Hindlimb muscle (tissue), 1 donor: Measurements from ENCODE around the gene MSI2. TPM values are rescaled to one million over a fixed set of nuclear protein-coding genes. Genes with fewer than 3 reads are reported as not detected.

Experiments
- DNase-seq: peaks from one replicate; pipeline ENCODE4 v3.0.0-alpha.2; 2013
- polyA plus RNA-seq: library from polyadenylated mRNA; unstranded; fragments of 120-200 nt; gene quantifications from one replicate; pipeline ENCODE4 v1.2.1, GENCODE V29; 2013; ENCODE audit not compliant: insufficient read length

The MSI2 gene
- polyA plus RNA-seq, 1 donor: 33.6 TPM

DNA sequence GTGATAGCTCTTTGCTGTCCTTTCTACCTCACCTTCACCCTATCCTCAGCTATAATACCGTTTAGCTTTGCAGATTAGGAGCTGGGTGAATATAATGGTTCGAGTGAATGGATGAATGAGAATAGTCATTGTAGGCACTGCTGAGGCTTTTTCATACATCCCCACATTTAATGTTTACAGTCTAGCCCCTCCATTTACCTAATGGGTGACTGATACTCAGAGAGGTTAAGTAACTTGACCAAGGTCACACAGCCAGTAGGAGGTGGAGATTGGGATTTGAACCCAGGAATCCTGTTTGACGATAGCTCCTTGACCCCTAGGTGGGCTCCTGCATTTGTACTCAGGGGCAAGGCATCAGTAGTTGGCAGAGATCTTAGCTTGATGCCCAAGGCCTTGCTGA is 293.1 kb downstream of the MSI2 start:
- DNase-seq: no peak

GRCh38 chr17:57550016-57550415 is 293.7 kb downstream of the MSI2 start:
- no peak for DNase-seq

DNA sequence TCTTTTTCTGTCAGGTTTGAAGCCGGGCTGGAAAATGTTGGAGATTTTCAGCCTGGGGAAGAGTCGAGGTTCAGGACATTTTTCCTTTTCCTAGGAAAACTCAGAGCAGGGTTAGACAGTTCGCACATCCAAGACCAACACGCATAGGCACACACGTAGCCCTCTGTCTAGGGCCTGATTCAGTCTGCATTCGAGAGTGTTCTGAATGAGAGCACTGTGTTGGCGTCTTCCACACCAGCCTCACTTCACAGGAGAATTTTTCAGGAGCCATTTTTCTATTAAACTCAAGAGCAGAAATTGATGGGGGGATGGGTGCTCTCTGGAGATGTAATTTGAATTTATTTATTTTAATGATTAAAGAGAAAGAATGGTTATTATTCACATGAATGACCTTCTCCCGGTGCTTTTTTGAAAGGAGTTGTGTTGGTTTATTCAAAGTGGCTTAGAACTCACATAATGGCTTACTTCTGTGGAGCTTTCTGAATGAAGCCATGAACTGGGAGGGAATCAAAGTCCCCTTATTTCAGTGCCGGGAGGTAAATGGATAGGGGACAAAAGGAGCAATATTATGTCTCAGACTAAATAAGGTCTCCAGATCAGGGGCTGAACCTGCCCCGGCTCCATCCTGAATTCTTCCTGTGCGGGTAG is 294.5 kb downstream of the MSI2 start:
- no peak for DNase-seq

DNA sequence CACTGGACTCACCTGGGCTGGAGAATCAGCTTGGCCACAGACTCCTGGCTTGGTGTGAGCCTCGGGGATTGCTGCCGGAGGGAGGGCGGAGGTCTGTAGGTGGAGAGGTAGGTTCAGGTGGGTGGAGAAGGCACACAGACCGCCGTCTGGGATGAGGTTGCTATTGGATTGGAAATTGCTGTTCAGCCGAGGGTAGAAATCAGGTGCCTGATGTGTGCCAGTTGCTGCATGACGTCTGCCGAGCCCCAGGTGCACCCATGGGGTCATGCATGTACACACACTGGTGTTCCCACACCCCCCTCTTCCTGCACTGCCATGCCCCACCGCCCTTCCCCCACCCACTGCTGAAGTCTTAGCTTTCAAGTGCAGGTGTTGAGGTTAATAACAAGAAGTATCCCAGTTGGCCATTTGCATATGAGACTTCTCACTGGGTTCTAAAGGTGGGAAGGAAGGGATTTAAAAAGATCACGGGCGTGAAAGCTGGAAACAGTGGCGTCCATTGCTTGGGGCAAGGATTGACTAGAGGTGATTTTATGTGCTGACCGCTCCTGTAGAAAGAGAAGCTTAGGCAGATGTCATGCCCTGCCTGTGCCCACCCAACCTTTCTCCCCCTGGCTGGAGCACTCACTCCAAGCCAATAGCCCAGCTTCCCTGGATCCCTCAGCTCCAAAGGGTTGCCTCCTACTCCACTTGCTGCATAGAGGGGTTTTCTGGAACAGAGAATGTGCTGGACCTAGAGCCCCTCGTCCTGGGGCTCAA is 295.2 kb downstream of the MSI2 start:
- DNase-seq: no peak

DNA sequence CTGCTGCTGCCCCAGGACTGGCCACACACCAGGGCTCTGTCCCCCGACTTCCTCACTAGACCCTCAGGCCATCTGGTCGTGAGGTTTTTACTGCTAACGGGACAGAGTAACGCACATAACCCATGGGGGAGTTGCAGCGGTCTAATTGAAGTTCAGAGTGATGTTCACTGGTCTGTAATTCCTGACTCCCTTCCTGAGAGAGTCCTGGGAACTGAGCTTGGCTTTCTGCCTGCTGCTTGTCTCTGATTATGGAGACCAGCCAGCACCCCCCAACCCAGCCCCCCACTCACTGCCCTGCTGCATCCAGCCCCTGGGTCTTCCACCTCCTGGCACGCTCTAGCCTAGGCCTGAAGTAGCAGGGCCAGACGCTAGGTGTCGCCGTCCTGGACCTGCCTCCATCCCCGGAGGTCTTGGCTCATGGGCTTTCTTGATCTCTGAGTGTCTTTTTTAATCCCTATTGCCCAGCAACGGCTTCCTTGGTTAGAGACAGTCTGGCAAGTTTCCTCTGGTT is 295.8 kb downstream of the MSI2 start:
- DNase-seq: no peak

- no peak for DNase-seq
Observed at GRCh38 chr17:57553526-57553925, 297.2 kb downstream of the MSI2 start.

DNA sequence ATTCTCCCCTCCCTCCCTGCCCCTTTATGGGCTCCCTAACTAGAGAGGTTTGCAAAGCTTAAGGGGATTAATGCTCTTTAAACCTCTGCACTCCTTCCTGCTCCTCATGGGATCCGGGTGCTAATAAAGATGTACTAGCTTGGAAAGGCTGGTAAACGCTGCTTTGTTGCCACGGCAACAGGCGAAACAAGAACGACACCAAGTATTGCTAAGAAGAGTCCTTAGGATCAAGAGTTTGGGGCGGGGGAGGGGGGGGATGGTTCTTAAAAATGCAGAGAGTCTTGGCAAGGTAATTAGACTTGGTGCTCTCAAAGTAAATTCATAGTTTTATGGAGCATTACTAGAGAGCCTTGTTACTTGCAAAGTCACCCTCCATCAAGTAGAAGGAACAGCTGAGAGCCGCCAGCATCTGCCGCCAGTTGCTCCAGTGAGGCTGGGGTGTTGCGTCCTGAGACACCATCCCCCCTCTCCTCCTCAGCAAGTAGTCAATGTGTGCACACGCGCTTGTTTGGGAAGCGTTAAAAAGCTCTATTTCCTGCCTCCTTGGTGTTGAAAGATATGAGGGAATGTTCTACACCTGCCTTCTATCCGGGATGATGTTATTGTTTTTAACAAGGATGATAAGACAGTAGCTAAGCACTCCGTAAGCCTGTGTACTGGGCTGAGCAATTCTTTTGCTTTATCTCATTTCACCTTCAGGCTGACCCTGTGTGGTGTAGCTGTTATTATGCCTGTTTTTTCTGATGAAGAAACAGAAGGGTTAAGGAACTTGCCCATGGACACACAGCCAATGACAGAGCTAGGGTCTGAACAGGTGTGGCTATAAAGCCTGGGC is 297.9 kb downstream of the MSI2 start:
- DNase-seq: no peak

DNA sequence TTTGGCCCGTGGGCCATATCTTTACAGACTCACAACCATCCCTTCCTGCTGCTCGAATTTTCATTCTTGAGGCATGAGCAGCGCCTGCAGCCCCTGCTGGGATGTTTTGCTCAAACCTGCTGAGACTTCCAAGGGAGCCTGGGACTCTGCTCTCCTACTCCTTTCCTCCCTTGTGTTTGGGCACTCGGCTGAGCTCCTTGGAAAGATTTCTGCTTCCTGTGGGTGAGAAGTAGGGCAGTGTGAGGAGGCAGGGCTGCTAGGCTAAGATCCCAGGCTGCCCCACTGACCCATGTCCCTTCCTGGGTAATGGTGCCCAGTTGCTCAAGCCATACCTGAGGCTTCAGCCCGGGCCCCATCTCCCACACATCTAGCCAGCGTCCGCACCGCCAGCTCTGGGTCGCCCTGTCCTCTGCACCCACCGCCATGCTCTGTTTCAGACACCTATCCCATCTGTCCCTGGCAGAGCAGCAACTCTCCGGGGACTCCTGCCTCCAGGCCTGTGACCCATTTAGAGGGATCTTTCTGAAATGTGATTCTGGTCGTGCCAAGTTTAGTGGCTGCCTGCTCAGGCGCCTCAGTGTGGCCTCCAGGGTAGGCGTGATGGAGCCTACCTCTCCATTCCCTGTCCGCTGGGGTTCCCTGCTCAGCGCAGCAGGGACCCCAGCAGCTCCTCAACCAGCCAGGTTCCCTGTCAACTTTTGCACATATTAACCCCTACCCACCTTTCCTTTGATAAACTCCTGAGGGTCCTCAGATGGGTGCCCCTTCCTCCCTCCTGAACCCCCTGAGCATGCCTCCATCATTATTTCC is 298.7 kb downstream of the MSI2 start:
- no peak for DNase-seq

DNA sequence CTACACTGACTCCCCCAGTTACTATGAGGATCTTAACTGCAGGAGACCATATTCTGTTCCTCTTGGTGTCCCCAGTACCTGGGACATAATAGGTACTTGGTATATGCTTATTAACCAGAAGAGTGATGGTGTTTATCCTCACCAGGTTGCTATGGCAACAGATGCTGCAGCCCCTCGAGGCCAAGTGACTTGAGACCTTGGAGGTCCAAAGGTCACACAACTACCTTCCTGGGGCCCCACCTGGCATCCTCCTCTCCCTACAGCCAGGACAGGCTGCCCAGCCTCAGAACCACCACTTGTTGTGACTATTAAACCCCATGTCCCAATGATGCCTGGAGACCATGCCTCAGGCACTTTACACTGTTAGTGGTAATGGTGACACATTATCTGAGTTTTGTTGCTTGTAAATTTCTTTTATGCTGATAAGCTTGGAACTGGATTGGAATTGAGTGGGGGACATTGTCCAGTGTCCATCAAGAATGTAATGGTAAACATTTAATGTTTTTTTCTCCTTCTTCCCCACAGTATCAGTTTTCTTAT is 299.4 kb downstream of the MSI2 start:
- DNase-seq: no peak

DNA sequence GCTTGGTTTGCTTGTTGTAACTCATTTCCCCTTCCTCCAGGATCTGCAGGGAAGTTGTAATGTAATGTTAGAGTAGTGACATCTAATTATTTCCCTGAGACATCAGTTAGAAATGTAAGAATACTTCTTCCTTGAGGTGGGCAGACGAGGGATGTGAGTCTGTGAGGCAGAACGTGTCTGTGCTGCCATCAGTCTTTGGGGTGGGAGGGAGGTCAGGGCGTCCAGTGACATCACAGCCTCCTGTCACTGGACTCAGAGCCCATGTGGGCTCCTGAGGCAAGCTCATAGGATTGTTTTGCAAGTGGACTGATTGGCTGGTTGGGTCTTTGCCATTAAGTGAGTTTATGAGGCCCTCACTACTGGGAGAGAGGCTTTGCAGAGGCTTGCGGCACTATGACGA is 300.0 kb downstream of the MSI2 start:
- DNase-seq: no peak

GRCh38 chr17:57556977-57557376 is 300.7 kb downstream of the MSI2 start:
- no peak for DNase-seq

DNA sequence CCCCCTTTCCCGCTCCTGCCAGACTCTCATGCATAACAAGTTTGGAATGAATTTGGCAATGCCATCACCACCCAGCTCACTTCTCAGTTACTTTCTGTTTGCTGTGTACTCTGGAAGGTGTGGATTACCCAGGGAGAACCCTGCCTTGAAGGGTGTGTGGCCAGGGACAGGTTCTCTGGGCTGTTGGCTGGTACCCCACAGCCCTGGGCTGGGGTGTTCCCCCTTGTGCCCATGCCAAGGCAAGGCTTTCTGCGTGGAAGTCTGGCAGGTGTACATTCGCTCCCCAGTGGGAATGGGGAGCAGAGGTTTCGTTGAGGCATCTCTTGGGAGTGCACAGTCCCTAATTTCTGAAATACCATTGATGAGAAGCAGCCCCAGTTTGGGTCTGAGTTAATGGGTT is 301.1 kb downstream of the MSI2 start:
- DNase-seq: no peak

DNA sequence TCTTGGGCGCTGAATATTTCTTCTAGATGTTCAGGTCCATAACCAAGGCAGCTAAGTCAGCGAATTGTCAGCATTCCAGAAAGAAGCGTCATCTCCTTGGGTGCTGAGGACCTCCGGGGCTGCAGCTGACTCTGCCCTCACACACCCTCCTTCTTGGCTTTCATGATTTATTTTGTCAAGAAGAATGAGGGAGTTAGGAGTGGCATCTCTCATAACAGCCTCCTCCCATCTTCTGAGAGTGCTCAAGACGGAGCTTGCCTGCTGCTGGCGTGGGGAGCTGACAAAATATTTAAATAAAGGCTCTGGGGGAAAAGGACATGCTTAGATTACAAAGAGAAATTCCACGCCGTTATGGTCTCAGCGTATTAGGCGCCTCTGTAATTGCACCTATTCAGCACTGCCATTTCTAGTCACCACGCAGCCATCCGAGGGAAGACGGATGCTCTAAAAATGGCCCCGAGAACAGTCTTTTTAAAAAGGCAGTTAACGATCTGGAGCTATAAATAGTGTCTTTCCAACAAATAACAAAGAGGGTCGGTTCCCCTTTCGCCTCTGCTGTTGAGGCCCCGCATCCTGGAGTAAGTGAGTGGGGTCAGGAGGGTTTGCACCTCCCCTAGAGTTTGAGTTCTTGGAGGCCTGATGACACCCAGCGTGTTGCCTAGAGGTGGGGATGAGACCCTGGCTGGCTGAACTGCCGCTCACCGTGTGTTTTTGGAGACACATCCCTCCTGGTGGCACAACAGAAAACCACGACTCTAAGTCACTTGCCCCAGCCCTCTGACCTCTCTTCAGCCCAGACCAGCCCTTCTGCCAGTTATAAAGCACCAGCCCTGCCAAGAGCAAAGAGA is 301.7 kb downstream of the MSI2 start:
- no peak for DNase-seq

DNA sequence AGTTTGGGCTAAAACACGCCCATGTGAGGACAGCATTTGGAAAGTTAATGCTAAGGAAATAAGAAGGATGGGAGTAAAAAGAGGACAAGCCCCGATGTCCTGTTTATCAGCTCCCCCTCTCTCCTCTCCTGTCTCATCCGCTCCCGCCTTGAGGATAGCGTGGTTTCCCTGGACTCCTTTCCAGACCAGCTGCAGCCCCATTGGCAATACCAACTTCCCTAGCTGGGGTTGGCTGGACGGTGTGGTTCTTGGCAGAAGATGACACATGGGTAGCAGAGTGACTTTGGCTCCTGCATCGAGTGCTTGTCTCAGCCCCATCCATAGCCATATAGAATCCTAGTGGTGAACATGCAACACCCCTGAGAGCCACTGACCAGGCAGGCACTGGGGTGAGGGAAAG is 302.9 kb downstream of the MSI2 start:
- no peak for DNase-seq

- no peak for DNase-seq
Observed at GRCh38 chr17:57559634-57560318, 303.5 kb downstream of the MSI2 start.

DNA sequence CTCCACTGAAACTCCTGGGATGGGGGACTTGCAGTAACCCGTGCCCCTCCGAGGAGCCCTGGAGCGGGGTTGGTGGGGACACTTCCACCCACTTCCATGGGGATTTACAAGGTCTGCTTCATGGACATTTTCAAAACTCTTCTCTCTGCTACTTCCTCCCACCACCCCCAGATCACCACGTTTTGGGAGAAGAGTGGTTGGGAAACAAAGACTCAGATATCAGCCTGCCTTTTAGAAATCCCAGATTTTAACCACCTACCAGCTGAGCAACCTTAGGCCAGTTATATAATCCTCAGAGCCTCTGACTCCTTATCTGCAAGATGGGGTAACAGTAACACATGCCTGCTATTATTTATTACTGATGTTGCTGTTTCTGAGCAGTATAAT is 304.0 kb downstream of the MSI2 start:
- no peak for DNase-seq

DNA sequence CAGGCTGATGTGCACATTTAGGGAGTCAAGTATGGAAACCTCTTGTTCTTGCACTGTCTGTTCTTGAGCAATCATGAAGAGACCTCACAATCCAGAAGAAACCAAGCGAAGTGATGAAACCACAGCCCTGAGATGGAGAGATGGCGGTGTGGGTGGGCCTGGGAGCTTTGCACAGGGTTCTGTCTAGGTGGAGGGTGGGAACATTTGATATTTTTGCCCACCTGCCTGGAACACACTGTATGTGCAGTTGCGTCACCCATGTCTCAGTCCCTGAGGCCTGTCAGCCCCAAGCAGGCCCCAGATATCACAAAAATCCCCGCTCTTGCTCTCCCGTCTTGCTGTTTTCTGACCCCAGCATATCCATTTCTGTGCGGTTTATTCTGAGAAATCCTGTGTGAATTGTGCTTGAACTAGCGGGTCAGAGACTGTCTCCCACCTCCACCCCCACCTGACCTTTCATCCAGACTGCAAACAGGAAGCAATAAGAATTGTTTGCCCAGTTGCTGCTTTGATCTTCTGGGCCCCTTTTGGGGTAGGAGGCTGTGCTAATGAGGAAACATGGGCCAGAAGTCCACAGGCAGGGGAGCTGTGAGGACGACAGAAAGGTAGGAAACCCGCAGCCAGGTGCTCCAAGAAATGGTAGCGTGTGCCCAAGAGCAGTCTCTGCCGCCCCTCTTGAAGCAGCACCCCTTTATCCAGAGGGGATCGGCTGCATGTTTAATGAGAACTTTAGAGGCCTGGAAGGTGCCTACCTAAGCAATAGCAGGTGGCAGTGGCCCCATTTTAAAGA is 304.9 kb downstream of the MSI2 start:
- DNase-seq: no peak

DNA sequence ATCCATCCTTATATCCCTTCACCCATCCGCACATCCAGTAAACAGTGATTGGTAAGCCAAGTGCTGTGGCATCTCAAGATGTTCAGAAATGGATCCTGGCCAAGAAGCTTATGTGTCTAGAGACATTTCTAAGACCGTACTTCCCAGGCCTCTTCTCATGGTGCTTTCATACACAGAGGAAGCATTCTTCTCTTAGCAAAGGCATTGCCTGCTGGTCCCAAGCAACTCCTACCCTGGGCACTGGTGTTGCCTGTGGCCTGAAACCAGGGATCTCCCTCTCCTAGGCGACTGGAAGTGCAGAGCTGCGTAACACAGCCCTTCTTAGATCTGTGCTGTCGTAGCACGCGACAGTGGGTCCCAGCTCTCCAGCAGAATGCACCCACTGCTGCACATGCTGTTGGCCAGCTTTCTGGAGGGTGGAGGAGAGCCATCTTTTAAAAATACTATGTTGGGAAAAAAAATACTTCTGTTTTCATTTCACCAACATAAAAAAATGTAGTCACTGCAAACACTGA is 305.9 kb downstream of the MSI2 start:
- no peak for DNase-seq

GRCh38 chr17:57563958-57564357 is 307.6 kb downstream of the MSI2 start:
- DNase-seq: no peak

DNA sequence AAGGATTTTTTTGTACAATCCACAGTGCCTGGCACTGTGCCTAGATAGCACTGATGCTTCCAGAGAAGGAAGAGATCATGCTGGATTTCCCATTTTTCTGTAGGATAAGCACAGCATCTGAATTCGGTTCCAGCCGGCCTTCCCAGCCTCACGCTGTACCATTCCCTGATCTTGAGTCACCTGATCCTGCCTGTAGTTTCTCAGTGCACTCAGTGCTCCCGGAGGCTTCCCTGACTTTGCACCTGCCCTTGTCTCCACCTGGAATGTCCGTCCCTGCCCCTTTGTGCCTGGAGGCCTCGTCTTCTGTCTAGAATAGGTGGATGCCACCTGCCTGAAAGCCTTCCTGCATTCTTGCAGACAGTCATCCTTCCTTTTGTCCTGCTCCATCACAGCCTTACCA is 308.9 kb downstream of the MSI2 start:
- DNase-seq: no peak
